ENCODE measurements around the gene LRRC4C.
"Not testable (repeated sequence)": the region's sequence is repeated elsewhere in the genome, so short reads cannot be mapped to it uniquely, and the experiment has no call there.

Gene LRRC4C

DNA sequence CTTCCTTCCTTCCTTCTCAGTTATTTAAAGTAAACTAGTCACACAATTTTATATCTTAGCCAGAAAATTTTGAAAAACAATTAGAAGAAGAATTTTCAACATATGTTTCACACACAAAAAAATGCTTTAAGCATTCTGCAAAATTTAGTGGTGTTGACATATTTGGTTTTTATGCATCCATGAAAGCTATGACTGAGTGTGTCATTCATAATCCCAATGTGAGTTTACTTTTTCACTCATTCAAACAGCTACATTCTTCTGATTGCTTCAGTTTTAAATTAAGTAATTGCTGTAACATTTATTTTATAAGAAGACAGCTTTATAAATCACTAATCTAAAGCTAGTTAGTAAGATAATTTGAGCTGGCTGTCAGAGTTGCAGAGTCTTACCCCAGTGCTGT is 453.5 kb downstream of the LRRC4C start:
- DNase-seq: no peak

DNA sequence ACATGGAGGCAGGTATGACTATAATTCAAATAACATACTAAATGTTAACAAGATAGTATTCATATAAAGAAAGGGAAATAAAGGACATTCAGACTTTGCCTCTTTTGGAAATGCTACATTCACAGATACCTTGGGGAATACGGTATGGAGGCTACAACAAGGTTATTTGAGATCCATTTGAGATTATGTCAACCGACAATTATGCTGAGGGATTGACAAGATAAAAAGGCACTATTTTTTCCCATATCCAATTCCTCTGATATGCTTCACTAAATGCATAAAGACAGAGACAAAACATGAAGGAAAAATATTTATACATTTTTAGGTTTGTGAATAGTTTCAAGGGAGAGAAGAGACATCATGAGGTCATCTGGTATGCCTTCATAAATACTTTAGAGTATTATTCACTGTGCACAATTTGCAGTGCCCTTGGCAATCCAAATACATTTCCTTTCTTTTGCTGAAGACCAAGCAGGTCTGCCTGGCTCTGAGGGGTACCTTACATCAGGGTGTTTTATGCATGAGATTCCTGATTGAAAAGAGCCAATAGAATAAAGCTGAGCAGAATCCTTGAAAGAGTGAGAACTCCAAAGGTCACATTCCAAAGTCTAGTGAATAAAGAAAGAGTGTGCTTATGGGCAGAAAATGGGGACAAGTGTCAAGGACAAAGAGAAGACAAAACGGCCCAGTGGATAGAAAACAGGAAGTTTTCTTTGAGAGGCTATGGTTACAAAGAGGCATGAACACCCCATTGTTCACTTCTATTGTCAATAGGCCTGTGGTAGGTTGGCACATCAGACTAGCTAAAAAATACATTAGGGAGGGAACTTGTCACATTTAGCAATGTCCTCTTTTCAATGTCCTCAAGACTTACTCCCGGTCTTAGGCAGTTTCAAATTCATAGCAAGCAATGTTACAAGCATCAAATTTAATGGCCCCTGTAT is 455.8 kb downstream of the LRRC4C start:
- DNase-seq: no peak

DNA sequence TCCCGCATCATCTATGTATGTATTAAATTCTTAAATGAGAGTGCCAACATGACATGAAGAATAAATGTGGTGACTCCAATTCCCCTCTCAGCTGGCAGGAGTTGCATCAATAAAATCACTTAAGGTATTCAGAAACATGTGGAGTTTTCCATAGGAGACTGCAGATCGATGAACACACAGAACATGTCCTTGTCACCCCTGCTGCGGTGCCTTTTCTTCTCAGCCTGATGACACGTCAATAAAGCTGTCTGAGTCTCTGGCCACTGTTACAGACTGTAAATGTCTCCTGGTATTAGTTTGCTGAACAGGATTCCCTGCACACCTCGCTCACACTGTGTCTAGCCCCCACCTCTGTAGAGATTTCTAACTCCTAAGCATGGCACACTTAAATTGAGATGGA is 460.5 kb downstream of the LRRC4C start:
- DNase-seq: no peak

DNA sequence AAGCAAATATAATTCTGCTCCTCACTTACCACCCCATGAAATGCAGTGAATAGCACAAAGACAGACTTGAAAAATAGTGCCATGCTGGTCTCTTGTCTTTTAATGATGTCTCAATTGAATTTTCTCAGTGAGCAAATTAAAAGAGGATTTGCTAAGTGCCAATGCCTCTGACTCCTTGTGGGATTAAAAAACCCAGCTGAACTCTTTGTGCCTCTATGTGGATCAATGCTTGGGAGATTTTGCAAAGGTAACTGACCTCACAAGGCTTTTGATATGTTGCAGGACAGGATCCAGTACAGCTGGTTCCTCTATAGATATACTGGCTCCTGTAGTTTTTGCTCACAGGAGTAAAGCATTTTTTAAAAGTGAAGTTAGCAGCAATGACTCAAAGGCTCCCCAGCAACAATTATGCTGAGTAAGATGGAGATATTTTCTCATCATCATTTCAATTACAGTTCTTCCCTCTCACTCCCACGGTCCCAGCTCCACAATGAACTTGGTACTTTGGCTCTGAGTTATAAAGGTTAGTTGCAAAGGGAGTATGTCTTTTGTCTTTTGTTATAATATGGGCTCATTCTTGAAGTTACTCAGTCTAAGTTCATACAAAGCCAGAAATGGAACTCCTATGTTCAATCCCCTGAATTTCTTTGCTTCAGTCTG is 471.5 kb downstream of the LRRC4C start:
- no peak for DNase-seq

DNA sequence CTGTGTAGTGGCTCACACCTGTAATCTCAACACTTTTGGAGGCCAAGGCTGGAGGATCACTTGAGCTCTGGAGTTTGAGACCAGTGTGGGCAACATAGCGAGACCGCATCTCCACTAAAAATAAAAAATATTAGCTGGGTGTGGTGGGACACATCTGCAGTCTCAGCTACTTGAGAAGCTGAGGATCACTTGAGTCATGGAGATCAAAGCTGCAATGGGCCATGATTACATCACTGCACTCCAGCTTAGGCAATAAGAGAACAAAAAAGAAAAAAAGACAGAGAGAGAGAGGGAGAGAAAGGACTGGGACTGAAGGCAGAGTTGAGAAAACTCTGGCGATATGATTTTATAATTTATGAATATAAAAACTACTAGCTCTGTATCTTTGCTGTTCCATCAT is 473.1 kb downstream of the LRRC4C start:
- DNase-seq: no peak

- DNase-seq: no peak
These were observed 484.4 kb downstream of the LRRC4C start for GRCh38 chr11:40975076-40975475.

DNA sequence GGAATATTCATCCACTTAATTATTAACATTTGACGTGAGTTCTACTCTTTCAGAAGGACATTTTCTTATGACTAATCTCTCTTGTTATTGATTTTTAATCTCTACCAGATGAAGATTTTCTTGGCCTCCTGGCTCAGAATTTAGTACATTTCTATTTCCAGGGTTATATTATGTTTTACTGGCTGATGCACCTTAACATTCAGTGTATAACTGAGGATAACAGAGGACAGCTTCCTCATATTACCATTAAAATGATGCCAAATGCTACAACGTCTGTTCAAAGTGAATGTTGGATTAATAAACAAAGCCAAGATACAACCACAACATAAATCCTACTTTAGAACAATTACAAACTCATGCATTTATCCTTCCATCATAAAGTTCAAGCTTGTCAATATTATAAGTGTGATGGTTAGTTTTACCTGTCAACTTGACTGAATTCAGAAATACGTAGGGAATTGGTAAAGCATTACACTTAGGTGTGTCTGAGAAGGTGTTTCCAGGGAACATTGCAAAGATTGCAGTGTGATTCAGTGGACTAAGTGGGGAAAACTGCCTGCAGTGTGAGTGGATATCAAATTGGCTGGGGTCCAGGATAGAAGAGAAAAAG is 485.2 kb downstream of the LRRC4C start:
- no peak for DNase-seq

DNA sequence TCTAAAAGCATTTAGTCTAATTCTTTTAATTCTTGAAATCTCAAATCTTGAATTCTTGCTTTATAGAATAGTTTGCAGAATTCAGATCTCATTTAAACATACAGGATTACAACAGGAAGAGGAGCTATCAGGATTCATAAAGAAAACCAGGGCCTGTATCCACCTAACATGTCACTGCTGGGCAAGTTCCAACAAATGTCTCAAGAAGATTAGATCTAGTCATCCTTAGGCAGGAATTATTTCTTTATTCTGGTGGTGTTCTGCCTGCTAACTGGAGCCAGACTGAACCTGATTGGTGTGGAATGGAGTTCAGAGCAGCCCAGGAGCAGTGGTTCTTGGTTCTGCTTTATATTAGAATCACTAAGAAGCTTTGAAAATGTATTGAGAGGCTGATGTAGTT is 500.7 kb downstream of the LRRC4C start:
- no peak for DNase-seq

DNA sequence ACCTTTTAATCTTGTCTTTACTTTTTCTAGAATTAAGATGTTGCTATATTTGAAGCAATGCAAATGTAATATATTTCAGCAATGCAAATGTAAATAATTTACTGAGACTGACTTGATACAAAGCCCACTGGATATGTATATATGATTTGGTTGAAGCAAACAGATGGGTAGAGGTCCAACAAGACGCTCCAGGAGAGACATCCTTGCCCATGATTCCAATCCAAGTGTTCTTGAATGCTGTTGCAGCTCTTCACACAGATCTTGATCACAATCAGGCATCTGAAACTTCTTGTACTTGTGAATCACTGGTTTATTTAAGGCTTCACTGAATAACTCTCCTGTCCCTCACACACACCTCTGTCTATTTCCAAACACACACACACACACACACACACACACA is 507.0 kb downstream of the LRRC4C start:
- no peak for DNase-seq

DNA sequence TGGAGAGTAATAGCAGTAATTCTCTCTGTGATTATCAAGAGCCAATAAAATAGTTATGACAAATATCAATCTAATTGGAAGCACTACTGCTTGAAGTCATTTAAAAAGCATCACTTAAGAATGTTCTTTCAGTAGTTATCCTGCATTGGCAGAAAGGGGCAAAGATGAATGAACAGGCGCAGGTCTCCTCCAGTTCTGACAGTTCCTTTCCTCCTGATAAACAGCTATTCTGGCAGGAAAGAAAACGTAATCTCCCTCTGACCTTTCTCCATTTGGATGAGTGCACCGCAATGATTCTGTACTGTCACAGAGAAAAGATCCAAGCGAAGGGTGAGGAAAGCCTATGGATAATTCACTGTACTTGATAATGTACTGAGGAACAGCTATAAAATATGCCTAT is 521.5 kb downstream of the LRRC4C start:
- DNase-seq: no peak

DNA sequence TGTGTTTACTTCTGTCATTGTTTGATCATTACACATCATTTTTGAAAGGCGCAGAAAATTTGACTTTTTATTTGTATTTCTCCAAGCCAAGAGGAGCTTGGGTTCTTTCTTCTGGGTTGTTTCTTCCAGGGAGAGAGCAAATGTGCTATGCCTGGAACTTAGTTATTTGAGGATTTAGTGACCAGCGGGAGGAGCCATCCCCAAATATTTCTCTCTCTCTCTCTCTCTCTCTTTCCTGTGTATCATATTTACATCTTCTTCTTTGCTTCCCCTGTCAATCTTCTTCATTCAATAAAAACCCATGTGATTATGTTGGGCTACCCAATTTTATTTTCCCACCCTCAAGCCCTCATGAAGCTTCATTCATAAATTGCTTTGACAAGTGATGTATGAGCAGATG is 534.5 kb downstream of the LRRC4C start:
- no peak for DNase-seq

DNA sequence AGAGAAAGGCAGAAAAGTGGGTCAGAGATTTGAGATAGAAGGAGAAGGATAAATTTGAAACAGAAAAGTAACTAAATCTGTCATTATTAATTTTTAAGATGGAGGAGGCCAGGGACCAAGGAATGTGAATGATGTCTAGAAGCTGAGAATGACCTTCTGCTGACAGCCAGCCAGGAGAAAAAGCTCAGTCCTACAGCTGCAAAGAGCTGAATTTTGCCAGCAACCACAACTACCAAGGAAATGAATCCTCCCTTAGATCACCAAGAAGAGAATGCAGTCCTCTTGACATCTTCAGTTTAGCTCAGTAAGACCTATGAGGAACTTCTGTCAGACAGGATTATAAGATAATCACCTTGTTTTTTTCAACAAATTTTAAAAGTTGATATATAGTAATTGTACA is 538.2 kb downstream of the LRRC4C start:
- DNase-seq: no peak

DNA sequence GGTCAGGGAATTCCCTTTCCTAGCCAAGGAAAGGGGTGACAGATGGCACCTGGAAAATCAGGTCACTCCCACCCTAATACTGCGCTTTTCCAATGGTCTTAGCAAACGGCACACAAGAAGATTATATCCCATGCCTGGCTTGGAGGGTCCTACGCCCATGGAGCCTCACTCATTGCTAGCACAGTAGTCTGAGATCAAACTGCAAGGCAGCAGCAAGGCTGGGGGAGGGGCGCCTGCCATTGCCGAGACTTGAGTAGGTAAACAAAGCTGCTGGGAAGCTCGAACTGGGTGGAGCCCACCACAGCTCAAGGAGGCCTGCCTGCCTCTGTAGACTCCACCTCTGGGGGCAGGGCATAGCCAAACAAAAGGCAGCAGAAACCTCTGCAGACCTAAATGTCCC is 548.7 kb downstream of the LRRC4C start:
- DNase-seq: not testable (repeated sequence)

GRCh38 chr11:40894501-40894900 is 565.0 kb downstream of the LRRC4C start:
- DNase-seq: no peak

- no peak for DNase-seq
These were observed 574.0 kb downstream of the LRRC4C start for GRCh38 chr11:40885250-40885954.

DNA sequence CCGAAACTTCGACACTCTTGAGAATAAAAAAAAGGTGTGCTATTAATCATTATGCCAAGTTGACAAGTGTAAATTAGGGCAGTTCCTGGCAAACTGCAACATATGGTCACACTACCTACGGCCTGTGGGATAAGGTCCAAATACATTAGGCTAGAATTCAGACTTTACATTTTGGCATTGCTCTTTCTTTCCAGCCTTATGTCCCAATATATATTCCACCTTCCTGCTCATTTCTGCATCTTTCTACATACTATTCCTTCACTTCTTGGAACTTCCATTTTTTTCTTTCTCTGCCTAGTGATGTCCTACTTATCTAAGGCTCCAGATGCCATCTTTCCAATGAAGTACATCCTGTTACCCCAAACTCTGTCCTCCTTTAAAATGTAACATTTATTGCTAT is 577.2 kb downstream of the LRRC4C start:
- peak in 1 of 2 experiments; percentile 8 for DNase-seq

- DNase-seq: no peak
These were observed 579.5 kb downstream of the LRRC4C start for GRCh38 chr11:40879911-40880310.

DNA sequence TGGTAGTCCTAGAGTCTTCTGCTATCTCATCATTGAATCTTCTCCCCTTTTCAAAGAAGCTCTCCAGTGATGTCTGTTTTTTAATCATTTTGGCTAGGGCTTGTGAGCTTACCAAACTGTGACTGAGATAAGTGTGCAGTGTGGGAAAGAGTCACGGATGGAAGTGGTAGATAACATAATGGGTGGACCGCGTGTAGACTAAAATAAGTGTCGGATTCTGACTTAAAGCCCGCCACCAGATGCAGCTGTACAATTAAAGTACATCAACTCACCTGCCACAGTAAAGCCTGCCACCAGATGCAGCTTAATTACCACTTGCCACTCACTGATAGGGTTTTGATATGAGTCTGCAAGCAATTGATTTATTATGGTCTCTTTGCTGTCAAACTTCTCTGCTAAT is 581.5 kb downstream of the LRRC4C start:
- no peak for DNase-seq

GRCh38 chr11:40877256-40877655 is 582.2 kb downstream of the LRRC4C start:
- no peak for DNase-seq

- DNase-seq: no peak
These were observed 591.3 kb downstream of the LRRC4C start for GRCh38 chr11:40867991-40868632.

DNA sequence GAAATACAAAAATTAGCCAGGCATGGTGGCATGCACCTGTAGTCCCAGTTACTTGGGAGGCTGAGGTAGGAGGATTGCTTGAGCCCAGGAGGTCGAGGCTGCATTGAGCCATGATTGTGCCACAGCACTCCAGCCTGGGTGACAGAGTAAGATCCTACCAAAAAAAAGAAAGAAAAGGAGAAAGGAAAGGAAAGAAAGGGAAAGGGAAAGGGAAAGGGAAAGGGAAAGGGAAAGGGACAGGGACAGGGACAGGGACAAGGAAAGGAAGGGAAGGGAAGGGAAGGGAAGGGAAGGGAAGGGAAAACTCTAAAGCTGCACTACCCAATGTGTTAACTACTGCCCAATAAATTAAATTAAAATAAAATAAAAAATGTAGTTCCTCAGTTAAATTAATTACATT is 601.7 kb downstream of the LRRC4C start:
- DNase-seq: not testable (repeated sequence)

DNA sequence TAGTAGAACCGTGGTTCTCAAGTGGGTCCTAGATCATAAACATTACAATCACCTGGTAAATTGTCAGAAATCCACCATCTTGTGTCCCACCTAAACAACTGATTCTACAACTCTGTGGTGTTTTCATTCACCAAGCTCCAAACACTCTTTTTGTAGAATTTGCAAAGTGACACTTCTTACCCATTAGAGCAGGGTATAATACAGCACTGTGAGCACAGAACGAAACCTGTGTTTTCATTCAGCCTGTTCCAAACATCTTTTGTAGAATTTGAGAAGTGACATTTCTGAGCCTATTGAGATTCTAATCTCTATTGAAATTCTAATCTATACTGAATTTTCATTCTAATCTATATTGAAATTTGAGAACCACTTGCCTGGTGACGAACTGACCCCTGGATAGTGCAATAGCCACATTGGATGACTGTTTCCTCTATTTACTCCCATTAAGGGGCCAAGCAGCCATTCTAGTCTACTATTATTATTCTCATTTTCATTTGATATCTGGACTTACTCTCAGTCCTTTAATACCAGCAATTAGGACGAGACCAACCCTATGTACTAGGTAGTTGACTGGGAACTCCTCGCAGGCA is 616.6 kb downstream of the LRRC4C start:
- no peak for DNase-seq

Data from cerebellar nuclear complex (tissue), 1 donor.